VCaP (cell line): Measurements from ENCODE around the gene SNRNP25.
"Not testable (repeated sequence)": the region's sequence is repeated elsewhere in the genome, so short reads cannot be mapped to it uniquely, and the experiment has no call there.

Experiments used
- H3K27ac ChIP-seq: fragments of 450-650 bp; 2 replicates; pipeline ENCODE4 v1.5.1; 2017
- TF ChIP-seq, protein P1 (sequence below): fragments of 450-650 bp; conservative IDR thresholded peaks from 2 replicates; pipeline ENCODE4 v1.5.1; 2017; ENCODE audit warnings: mild to moderate bottlenecking, moderate library complexity

Gene SNRNP25

DNA sequence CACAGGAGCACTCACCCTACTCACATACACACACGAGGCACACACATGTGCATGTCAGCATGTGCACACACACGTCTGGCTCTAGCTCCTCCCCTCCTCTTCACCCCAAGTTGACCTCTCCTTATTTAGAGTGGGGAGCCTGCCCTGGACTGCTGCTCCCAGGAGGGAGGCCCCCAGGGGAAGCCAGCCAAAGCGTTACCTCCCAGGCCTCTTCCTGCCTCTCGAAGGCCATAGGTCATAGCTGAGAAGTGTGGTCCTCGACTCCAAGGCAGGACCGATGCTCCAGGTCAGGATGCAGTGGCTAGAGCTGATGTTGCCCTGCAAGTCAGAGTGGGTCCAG, 19.0 kb upstream of the SNRNP25 start:
- H3K27ac ChIP-seq: no peak overlapping the region
- TF ChIP-seq, protein P1, sequence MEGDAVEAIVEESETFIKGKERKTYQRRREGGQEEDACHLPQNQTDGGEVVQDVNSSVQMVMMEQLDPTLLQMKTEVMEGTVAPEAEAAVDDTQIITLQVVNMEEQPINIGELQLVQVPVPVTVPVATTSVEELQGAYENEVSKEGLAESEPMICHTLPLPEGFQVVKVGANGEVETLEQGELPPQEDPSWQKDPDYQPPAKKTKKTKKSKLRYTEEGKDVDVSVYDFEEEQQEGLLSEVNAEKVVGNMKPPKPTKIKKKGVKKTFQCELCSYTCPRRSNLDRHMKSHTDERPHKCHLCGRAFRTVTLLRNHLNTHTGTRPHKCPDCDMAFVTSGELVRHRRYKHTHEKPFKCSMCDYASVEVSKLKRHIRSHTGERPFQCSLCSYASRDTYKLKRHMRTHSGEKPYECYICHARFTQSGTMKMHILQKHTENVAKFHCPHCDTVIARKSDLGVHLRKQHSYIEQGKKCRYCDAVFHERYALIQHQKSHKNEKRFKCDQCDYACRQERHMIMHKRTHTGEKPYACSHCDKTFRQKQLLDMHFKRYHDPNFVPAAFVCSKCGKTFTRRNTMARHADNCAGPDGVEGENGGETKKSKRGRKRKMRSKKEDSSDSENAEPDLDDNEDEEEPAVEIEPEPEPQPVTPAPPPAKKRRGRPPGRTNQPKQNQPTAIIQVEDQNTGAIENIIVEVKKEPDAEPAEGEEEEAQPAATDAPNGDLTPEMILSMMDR: no peak

DNA sequence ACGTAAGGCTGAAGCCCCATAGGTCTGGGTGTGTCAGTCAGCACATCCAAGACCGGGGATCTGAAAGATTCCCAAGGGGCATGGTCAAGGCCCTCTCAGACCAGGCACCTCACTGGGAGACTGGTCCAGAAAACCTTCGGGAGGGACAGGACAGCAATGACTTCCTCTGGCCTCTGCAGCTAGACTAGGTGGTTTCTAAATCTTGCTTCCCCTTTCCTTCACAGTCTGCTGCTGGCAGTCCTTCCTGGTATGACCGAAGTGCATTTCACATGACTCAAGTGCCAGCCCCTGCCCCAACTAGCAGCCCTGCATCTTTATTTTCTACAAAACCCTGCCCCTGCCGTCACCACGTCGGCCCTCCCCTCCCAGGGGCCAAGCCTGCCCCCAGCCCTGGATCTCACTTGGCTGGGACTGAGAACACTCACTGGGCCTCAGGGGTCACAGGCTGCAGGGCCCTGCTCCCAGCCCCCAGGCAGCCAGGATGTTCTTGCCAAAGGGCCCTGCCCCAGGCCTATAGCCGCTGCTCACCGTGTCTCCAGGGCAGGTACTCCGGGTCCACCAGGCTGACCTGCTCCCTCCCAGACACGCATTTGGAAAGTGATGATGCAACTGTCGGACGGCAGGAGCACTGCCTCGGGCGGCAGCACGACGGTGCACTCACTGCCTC, 18.5 kb upstream of the SNRNP25 start:
- TF ChIP-seq, protein P1: no peak
- no peak overlapping the region for H3K27ac ChIP-seq

DNA sequence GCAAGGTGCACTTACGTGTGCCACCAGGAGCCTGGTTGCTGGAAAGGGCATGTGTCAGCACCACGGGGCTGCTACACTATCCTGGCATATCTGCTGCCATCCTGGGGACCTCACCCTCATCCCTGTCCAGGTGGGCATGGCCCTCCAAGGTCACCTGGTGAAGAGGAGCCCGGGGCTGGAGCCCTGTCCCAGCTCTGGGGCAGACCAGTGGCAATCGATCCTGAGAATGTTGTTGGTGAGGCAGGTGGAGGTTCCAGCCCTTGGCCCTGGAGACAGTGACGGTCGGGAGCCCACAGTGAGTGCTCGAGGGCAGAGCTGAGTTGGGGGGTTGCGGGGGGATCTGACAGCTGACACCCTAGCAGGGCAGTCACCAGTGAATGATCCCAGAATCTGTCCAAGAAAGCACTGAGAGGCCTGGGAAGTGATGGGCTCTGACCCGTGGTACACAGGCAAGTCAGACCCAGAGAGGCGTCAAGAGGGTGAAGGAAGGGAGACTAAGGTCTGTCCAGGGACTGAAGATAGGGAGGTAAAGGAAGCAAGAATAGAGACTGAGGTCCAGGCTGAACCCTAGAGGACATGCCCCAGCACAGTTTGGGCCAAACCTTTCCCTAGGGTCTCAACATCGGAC, 17.8 kb upstream of the SNRNP25 start:
- TF ChIP-seq, protein P1: no peak
- no peak overlapping the region for H3K27ac ChIP-seq

DNA sequence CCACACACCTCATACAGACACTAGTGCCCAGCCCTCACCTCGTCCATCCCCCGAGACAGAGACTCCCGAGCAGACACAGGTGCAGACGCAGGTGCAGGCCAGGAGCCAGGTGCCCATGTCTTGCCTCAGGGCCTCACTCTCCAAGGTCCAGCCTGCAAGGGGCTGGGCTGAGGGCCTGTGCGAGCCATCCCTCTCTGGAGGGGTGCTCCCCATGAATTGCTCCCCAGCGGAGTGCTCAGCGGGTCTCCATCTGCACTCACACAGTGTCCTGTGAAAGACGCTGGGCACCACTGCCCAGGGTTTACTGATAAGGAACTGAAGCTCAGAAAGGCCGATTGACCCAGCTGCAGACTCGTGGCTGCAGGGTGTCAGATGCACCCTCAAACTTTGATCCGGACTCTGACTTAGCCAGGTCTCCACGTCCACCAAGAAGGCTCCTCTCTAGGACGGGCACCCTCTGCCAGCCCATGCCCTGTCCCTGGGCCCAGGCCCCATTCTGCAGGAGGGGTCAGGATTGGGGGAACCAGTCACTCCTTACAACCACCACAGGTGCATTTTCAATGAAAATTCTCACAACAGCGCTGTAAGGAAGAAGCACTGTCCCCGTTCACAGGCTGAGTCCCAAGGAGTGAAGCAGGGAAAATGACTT, 17.2 kb upstream of the SNRNP25 start:
- TF ChIP-seq, protein P1: no peak
- no peak overlapping the region for H3K27ac ChIP-seq

DNA sequence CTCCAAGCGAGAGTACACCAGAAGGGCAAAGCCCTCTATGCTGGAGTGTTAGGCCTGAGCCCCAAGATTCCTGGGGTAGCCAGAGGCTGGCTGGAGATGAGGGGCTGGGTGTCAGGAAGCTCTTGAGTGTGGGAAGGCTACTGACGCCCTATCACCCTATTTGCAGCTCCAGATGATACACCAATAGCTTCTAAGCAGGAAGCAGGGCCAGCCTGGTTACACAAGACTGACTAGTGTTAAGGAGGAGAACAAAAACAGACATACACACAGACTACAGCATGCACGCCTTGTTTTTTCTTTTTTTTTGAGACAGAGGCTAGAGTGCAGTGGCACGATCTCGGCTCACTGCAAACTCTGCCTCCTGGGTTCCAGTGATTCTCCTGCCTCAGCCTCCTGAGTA, 16.1 kb upstream of the SNRNP25 start:
- H3K27ac ChIP-seq: no peak overlapping the region
- TF ChIP-seq, protein P1: no peak

DNA sequence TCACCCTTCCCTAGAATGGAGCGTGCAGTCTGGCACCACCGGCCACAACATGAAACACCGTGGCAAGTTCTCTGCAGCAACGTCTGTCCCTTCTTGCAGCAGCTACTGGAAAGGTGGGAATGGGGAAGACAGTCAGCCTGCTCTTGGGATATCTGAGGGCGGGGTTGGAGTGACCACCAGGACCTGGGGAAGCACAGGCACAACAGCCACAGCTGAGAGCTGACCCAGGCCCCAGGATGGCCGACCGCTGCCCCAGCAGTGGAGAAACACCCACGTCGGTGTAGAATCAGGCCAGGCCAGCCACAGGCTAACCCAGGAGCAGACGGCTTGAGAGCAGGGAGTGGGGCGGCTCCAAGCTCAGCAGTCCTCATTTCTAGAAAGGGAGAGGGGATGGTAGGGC, 15.4 kb upstream of the SNRNP25 start:
- H3K27ac ChIP-seq: not testable (repeated sequence)

DNA sequence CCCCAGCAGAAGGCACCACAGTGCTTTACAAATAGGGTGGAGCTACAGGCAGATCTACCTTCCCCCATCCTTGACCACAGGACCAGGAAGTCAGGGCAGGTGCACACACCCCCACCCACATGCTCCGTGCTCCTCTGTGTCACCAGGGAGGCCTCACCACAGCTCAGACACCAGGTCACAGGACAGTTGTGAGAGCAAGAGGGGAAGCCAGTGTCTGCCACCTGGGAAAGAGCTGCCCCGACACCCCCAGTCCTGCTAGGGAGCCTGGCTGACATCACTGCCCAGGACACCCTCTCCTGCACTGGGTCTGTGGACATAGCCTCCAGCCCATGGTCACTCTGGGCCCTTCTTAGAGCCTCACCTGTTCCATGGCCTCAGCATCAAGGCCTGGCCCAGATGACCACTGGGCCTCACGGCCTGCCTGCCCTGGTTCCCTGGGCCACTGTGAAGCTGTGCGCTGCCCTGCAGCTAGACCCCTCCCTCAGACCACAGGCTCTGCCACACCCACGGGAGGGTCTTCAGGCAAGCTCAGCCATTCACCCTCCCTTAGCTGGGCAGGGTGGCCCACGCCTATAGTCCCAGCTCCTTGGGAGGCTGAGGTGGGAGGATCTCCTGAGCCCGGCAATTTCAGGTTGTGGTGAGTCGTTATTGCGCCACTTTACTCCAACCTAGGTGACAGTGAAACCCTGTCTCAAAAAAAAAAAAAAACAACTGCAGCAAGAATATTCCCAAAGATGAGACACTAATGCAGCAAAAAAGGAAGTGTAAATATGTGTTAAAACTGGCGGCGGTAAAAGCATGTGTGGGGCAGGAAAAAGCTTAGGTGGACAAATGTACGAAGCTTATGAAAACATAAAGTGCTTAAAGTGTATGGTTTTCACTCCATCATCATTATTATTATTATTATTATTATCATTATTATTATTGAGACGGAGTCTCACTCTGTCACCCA, 14.4 kb upstream of the SNRNP25 start:
- no peak overlapping the region for H3K27ac ChIP-seq
- TF ChIP-seq, protein P1: no peak
